Tibial nerve (tissue), 4 donors: ENCODE measurements around the gene ZDHHC8.

Experiments
- EP300 ChIP-seq, 2 donors: sonication (generic); formaldehyde crosslinking; IDR thresholded peaks; one replicate each; pipeline ENCODE4 v1.6.1; 2017; ENCODE audit warnings: antibody characterized with exemption in 2 of 2, mild to moderate bottlenecking in 1 of 2
- POLR2A ChIP-seq, 2 donors: fragments of 450-650 bp; IDR thresholded peaks; one replicate each; pipeline ENCODE4 v1.6.1; 2017; ENCODE audit warnings: antibody characterized with exemption in 2 of 2, mild to moderate bottlenecking in 2 of 2, moderate library complexity in 2 of 2
- TF ChIP-seq, protein P1 (sequence below), 5 experiments: fragments of 200-600 bp in 3 of 5; fragments of 450-650 bp in 2 of 5; sonication (generic) in 3 of 5; IDR thresholded peaks; one replicate each; pipeline ENCODE4 v1.5.1; 2016 to 2019; ENCODE audit warnings: antibody characterized with exemption in 5 of 5, mild to moderate bottlenecking in 3 of 5, moderate library complexity in 2 of 5

DNA sequence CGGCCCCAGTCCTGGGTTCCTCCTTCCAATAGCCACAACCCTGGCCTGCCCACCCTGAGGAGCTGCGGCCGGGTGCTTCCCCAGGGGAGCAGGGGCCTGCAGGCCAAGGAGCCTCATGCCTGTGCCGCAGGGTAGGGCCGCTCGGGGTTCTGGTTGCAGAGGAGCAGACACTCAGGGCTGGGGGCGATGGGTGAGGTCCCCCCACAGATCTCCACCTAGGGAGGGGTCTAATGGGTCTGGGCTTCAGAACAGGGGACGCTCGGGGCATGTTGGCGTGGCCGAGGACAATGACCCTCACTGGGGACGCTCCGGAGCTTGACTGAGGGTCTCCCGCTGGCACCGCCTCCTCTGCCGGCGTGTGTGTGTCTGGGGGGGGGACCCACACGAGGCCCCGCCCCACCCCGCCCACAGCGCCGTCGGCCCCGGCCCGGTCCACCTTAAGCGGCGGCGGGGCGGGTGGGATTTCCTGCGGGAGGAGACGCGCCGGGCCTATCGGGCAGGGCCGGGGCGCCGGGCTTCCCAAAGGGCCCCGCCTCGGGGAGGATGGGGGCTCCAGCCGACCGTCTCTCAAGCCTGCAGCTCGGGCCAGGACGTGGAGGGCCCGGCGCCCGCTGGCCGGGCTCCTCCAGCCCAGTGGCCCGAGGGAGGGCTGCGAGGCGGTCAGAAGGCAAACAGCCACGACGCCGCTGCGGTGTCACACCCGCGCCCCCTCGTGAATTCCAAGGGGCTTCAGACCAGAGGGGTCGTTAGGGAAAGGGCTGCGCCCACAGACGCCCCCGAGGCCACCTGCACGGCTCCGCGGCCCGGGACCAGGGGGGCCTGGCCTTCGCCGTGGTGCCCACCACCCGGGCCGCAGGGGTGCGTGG is 640 bp upstream of the ZDHHC8 start:
- TF ChIP-seq, protein P1, sequence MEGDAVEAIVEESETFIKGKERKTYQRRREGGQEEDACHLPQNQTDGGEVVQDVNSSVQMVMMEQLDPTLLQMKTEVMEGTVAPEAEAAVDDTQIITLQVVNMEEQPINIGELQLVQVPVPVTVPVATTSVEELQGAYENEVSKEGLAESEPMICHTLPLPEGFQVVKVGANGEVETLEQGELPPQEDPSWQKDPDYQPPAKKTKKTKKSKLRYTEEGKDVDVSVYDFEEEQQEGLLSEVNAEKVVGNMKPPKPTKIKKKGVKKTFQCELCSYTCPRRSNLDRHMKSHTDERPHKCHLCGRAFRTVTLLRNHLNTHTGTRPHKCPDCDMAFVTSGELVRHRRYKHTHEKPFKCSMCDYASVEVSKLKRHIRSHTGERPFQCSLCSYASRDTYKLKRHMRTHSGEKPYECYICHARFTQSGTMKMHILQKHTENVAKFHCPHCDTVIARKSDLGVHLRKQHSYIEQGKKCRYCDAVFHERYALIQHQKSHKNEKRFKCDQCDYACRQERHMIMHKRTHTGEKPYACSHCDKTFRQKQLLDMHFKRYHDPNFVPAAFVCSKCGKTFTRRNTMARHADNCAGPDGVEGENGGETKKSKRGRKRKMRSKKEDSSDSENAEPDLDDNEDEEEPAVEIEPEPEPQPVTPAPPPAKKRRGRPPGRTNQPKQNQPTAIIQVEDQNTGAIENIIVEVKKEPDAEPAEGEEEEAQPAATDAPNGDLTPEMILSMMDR (IDR thresholded peaks at IDR 0.05): peak in 1 of 5 experiments; percentile 21
- no peak for TF ChIP-seq POLR2A (IDR thresholded peaks at IDR 0.05)
- peak in 1 of 2 donors; percentile 65 for TF ChIP-seq EP300 (IDR thresholded peaks at IDR 0.05)
